Fibroblast of skin of scalp (primary cell): ENCODE data around the gene DDIAS.

Experiments used
- DNase-seq: peaks from one replicate; pipeline ENCODE4 v3.0.0-alpha.2; 2013

Gene DDIAS

DNA sequence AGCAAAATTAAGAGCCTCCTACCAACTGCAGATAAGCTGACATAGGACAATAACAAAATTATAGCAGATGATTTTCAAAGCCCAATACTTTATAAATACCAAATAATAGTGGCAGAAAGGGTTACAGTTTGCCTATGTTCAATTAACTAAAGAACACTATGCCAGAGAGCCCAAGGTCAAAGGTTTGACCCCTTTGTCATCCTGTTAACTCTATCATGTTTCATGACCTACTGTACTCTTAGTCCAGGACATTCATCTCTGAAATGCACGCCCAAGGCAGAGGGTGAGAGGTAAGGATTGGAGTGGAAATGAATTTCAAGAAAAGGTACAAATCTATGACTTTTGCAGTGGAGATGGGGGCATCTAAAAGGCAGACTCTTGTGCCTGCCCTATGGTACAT, 70.6 kb downstream of the DDIAS start:
- DNase-seq = no peak

DNA sequence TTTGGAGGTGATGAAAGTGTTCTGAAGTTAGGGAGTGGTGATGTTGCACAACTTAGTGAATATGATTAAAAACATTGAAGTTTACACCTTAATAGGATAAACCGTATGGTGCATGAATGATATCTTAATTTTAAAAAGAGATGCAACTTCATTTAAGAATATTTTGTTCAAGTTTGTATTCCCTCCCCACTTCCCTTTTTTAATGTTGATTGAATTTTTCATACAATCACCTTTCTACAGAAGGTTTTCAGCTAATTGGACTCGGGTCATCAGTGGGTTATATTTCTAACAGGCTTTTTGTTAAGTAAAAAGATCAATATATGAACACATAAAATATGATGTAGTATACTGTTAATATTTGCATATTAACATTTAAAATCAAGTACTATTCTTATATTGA, 72.6 kb downstream of the DDIAS start:
- DNase-seq = no peak

DNA sequence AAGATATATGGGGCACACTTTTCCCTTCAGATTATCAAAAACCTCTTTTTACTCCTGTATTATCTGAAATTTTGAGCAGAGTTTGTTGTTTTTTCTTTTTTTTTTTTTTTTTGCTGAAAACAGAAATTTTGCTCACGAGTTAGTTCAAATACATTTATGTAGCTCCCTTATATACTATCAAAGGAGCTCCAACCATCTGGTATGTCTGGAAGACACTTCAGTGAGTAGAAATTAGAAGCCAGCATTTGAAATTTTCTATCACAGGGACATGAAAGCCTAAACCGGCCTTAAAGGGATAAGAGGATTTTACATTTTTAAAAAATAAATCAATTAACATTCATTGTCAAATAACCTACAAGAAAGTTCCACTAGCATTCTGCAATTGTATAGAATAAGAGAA, 73.3 kb downstream of the DDIAS start:
- DNase-seq = no peak

DNA sequence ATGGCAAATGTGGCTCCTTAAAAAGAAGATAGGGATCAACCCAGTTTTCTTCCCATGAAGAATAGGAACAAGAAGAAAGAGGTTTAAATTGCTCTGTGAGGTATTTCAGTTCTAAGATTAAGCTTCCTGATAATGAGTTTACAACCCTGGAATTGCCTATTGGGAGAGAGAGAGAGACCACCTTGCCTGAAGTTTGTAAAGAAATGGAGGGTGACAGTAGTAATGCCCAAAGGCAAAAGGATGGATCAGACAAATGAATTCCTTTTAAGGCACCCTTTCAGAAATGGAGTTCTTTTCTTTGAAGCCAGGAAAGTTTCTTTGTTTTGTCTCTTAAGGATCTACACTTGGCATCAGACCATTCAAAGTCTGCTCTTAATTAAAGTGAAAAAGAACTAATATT, 74.3 kb downstream of the DDIAS start:
- DNase-seq = no peak

DNA sequence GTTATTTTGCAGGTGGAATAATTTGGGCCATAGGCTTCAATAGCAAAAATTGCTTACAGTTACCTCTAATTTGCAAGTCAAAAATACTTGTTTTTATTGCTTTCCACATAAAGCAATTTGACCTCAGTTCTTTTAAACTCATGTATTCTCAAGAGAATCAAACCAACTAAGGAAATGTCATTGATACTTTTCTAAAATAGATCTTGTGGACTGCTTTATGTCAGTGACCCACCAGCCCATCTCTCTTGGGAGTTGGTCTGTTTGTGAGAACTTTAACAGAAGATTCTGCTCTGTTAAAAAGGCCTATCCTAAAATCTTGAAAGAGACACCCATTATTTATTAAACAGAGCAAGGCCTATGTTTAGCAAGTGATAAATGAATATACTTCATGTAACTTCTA, 75.2 kb downstream of the DDIAS start:
- DNase-seq = no peak

DNA sequence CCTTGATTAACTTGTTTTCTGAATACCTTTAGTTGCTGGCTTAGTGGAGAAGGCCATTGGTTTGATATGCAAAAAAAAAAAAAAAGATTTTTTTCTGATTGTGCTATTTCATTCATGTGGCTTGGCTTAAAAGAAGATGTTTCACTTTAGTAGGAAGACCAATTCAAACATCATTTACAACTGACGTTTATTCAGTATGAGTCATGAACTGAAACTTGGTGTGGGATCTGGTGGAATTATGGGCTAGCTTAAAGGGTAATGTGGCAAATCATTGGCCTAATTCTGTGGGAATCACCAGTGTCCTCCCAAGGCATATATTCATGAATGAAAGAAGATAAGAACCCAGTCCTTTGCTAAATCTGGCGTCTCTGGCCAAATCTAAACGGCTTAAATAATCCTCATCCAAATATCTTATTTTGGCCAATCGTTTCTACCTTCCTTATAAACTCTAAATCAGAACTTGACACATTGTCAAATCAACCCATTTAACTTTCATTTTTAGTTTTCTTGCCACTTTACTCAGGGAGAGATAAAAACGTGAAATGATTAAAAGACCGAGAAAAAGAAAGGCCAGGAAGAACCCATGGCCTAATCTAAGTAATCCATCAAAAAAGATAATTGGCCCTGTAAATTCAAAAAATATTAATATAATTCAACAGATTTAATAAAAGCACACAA, 77.0 kb downstream of the DDIAS start:
- peak; percentile 82 for DNase-seq

DNA sequence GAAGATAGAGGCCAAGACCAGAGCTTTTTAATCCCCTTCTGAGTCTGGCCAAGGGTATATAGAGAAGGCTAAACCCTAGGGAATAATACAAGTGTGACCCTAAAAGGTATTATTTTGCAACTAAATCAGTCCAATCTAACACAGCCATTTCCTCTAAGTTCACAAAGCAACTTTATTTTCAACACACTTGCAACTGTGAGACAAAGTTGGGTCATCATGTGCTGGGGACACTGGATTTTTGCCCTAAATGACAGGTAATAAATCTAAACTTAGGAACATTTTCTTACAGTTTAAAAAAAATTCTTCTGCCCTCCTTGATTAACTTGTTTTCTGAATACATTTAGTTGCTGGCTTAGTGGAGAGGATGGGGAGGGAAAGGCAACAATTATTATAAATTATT, 78.3 kb downstream of the DDIAS start:
- DNase-seq = peak; percentile 11

DNA sequence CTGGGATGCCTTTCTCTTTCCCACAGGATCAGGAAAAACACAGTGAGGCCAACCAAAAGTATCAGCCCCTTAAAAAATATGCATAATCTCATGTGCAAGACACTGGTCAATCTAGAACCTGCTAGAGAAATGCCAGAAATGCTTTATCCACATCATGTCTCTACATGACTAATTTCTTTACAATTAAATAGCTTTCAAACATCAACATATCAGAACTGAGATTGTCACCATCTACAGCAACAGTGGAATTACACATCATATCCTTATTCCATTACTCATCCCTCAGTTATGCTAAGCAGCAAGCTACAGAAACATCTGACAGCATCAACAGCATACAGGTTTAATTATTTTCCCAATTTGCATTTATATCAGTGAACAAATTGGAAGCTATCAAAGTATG, 78.8 kb downstream of the DDIAS start:
- DNase-seq = peak; percentile 93

DNA sequence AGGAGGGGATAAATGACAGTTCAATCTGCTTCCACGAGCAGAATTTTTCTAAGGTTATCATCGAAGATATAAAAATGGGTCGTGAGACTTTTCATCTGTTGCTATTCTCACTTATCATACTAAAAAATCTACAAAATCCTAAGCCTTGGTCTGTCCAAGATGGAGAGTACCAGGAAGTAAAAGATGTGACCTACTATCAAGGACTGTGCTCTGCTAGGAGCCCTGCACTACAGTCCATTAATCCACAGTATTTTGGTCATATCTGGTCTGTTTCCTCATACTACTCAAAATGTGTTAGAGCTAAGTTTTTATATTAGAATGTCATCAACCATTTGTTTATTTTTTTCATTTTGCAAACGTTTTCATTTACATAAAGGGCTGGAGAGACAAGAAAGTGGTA, 79.4 kb downstream of the DDIAS start:
- no peak for DNase-seq

DNA sequence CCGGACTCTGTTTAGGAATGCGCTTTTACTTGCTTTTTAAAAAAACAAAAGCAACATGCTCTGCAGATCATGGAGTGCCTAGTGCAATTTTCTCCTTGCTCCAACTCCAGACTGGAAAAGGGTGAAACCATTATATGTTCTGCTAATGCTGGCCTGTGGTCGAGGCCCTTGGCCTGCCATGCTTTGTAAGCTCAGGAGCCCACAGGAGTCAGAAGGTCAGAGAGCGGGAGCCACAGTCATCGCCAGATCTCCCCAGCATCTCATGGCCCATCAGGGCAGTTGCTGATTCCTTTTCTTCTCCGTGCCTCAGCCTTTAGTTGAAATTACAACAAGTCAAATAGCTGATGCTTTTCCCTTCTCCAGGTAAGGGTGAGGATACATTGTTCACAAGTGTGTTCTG, 80.3 kb downstream of the DDIAS start:
- no peak for DNase-seq
